GM18858 (cell line): Measurements from ENCODE around the gene FNDC5.
"Not testable (repeated sequence)": the region's sequence is repeated elsewhere in the genome, so short reads cannot be mapped to it uniquely, and the experiment has no call there.

Source experiments
- ATAC-seq: cut with Tn5 transposase; IDR thresholded peaks from one replicate; pipeline ENCODE4 v1.9.1; 2021; ENCODE audit not compliant: unreplicated experiment

The FNDC5 gene

GRCh38 chr1:32870615-32871363, at the start of gene FNDC5:
Gene FNDC5 (minus strand): TSS chr1:32870912.
- no peak for ATAC-seq

- no peak for ATAC-seq
Measured at GRCh38 chr1:32919811-32920733, 49.4 kb upstream of the FNDC5 start.

GRCh38 chr1:32918179-32918578, 47.5 kb upstream of the FNDC5 start:
- ATAC-seq = no peak

- no peak for ATAC-seq
Measured at GRCh38 chr1:32917521-32917920, 46.8 kb upstream of the FNDC5 start.

- ATAC-seq = no peak
Measured at GRCh38 chr1:32915766-32916706, 45.3 kb upstream of the FNDC5 start.

GRCh38 chr1:32910319-32910718, 39.6 kb upstream of the FNDC5 start:
- no peak for ATAC-seq

GRCh38 chr1:32907435-32907834, 36.7 kb upstream of the FNDC5 start:
- no peak for ATAC-seq

GRCh38 chr1:32906654-32907053, 35.9 kb upstream of the FNDC5 start:
- ATAC-seq = no peak

- ATAC-seq = not testable (repeated sequence)
Measured at GRCh38 chr1:32905588-32905987, 34.9 kb upstream of the FNDC5 start.

GRCh38 chr1:32904797-32905196, 34.1 kb upstream of the FNDC5 start:
- no peak for ATAC-seq

- ATAC-seq = no peak
Measured at GRCh38 chr1:32903991-32904785, 33.5 kb upstream of the FNDC5 start.

GRCh38 chr1:32902535-32902920, 31.8 kb upstream of the FNDC5 start:
- ATAC-seq = no peak

- no peak for ATAC-seq
Measured at GRCh38 chr1:32901823-32902534, 31.3 kb upstream of the FNDC5 start.

- ATAC-seq = no peak
Measured at GRCh38 chr1:32900956-32901822, 30.5 kb upstream of the FNDC5 start, which contains the start of gene TMEM54. Gene TMEM54 (minus strand): TSS chr1:32901389. CDS start chr1:32901238, 151 bp downstream.

- ATAC-seq = no peak
Measured at GRCh38 chr1:32900371-32900955, 29.8 kb upstream of the FNDC5 start.

- no peak for ATAC-seq
Measured at GRCh38 chr1:32899586-32900296, 29.0 kb upstream of the FNDC5 start.

GRCh38 chr1:32898958-32899357, 28.2 kb upstream of the FNDC5 start:
- ATAC-seq = no peak
